ENCODE measurements around the gene PTBP2.

PTBP2 gene, protein sequence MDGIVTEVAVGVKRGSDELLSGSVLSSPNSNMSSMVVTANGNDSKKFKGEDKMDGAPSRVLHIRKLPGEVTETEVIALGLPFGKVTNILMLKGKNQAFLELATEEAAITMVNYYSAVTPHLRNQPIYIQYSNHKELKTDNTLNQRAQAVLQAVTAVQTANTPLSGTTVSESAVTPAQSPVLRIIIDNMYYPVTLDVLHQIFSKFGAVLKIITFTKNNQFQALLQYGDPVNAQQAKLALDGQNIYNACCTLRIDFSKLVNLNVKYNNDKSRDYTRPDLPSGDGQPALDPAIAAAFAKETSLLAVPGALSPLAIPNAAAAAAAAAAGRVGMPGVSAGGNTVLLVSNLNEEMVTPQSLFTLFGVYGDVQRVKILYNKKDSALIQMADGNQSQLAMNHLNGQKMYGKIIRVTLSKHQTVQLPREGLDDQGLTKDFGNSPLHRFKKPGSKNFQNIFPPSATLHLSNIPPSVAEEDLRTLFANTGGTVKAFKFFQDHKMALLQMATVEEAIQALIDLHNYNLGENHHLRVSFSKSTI

DNA sequence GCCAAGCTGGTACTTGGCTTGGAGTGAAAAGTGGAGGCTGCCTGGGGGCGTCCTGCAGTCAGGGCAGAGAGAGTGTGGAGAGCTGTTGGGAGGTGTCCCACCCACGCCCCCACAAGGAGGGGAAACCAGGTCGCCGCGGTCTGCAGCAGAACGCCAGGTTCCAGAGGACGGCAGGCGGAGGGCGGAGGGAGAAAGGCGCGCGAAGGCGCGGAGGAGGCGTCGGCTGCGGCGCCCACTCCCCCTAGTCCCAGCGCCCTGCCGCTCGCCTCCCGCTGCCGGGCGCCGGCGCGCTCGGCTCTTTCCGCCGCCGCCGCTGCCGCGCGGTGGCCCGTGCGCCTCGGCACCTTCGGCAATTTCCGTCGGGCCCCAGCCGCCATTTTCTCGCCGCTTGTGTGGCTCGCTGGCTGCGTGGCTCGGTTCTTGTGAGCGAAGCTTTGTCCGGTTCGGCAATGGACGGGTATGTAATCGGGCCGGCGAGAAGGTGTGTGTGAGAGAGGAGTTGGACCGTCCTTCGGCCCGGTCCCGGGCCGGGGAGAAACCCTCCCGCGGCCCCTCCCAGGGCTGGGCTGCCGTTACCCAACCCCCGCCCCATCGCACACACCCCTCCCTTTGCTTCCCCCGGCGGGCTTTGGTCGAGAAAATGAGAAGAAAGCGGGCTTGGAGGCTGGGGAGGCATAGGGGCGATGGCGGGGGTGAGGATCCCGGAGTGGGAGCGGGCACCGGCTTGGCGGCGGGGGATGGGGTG, at the start of gene PTBP2:
Gene PTBP2 (plus strand): TSS at position 369 of the 745 bp plus-strand sequence. CDS start 81 bp downstream, at position 450.
- peak; percentile 84 for DNase-seq (ENCODE audit: low spot score)

DNA sequence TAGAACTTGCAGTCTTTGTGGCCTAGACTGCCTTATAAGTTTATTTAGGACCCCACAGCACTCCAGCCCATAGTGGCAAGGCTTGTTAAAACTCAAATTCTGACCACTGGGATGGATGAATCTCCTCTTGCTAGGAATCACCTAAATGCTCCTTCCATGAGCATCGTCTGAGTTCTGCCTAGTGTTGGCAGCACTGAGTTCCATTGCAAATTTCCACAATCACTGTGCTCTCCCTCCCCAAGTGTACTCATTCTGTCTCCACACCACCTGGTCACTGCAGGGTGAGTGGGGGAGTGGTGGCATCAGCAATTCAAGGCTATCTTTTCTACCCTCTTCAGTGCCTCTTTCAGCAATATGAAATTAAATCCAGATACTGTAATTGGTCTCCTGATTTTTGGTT, 46.7 kb upstream of the PTBP2 start:
- no peak for DNase-seq (ENCODE audit: low spot score)

DNA sequence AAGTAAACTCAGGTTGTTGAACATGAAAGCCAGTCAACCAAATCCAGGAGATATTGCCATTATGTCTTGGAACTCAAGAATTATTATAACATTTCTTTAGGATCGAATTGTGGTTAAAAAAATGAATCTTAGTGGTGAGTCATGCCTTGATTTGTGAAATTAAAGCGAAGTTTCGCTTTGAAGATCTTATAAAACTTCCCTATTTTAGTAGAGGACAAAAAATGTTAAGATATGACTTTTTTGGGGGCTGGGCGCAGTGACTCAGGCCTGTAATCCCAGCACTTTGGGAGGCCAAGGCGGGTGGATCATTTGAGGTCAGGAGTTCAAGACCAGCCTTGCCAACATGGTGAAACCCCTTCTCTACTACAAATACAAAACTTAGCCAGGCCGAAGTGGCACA, 39.5 kb upstream of the PTBP2 start:
- DNase-seq (ENCODE audit: low spot score): no peak

DNA sequence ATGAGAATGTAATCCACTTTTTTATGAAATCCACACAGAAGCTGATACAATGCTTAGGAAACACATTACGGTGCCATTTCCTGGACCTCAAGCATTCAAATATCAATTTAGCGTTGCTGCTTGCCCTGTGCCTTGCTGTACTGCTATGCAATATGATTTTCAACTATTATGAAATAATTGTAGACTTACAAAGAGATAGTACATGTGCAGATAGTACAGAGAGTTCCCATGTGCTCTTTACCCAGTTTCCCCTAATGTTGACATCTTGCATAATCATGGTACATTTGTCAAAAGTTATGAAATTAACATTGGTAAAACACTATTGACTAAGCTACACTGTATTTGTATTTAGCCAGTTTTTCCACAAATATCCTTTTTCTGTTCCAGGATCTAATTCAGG, 37.7 kb upstream of the PTBP2 start:
- DNase-seq (ENCODE audit: low spot score): no peak

DNA sequence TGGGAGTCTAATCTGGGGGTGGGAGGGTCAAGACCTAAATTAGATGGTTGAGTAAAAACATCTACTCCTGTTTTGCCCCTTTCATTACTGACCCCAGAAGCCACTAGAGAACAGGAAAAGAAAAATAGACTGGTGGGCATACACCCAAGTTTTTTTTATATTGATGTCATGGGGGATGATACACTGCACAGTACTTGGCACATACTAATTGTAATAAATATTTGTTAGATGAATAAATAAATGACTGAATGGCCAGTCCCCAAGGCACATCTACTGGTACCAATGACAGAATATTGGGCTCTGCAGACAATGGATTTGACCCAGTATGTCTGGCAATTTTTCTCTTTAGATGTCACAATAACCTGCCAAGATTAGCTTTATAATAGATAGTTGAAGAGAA, 36.8 kb upstream of the PTBP2 start:
- DNase-seq (ENCODE audit: low spot score): no peak

DNA sequence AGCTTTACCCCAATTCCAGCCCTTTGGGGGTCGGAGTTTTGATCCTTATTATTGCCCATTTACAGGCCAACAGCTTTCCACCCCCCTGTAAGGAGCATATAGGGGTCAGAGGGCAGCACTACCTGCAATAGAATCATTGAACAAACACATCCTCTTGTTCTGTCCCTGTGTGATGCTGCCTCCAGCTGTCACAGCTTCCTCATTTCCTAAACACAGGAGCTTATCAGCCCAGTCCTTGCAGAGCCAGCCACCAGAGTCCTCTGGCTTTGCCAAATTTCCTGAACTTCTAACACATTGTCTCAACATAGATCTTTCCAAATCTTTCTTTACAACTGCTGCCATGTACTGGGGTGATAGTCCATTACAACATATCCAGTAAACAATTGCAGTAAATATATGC, 32.8 kb upstream of the PTBP2 start:
- DNase-seq (ENCODE audit: low spot score): no peak

DNA sequence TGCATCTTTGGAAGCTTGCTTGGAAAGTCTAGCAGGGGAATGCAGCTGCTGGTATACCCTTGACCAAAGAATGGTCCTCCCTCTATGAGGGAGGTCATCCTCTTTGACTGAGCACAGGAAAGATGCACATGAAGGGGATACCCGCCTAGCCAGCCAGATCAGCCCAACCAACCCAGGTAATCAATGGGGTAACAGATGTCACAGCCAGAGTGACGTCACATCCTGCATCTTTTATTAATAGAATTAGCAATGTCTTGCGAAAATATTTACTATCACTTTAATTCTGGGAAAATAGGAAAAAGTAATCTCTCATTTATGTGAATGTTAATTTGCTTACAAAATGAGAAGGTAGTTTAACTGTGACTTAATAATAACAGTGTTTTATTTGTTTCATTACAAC, 25.6 kb upstream of the PTBP2 start:
- DNase-seq (ENCODE audit: low spot score): no peak

DNA sequence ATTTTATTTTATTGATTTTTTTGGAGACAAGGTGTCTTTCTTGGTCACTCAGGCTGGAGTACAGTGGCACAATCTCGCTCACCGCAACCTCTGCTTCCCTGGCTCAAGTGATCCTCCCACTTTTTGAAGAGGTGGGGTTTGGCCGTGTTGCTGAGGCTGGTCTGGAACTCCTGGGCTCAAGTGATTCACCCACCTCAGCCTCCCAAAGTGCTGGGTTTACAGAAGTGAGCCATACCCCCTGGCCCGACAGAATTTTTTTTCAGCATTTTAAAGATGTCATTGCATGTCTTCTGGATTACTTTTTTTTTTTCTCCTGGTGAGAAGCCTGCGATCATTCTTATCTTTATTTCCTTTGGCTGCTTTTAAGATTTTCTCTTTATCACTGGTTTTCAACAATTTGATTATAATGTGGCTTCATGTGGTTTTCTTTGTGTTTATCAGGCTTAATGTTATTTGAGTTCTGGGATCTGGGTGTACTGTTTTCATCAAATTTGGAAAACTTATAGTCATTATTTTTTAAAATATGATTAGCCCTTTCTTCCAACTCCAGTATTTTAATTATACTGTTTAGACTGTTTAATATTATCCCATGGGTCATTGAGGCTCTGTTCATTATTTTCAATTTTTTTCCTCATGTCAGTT, 23.1 kb upstream of the PTBP2 start:
- DNase-seq (ENCODE audit: low spot score): no peak

DNA sequence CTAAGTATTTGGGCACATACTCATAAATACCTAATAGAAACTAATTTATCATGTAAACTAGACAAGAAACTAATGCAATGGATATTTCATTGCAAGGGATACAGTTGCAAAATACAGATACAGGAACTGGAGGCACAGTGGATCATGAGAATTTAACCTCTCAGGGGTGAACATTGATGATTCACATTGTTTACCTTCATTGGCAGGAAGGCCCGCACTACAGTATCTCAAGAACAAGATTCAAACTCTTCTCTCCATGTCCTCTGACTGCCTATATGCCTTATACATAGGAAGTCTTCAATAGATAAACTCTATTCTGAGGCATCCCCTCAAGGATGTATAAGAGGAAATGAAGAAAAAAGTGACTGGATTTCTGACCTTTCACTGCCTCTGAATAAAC, 18.4 kb upstream of the PTBP2 start:
- DNase-seq (ENCODE audit: low spot score): no peak

DNA sequence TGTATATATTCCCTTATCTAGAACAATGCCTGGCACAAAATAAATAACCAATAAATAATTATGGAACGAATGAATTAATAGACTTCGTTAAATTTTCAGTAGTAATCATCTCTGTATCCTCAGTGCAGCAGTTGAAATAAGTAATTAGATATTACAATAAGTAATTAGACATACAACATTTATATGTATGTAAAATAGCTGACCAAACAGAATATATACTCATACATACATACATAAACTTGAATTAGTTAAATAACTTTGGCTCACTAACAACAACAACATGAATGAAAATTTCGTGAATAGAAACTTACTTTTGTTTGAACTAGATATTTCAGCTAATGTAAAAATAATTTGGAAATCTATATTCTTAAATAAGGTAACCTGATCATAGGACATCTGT, 14.6 kb upstream of the PTBP2 start:
- DNase-seq (ENCODE audit: low spot score): no peak

DNA sequence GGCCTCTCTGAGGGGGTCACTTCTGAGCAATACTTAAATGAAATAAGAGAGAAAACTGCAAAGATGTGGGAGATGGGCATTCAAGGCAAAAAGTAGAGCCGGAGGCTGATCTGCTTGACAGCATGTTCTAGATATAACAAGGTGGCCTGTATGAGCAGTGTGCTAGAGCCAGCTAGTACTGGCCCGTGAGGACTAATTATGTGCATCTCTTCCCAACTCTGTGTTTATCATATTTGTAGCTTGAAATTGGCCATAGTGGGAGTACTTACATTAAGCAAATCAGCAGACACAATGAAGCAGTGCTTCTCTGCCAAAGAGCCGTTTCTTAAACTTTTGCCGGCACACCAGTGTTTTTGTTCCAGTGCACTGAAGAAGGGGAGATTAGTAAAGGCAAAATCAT, 13.1 kb upstream of the PTBP2 start:
- no peak for DNase-seq (ENCODE audit: low spot score)

DNA sequence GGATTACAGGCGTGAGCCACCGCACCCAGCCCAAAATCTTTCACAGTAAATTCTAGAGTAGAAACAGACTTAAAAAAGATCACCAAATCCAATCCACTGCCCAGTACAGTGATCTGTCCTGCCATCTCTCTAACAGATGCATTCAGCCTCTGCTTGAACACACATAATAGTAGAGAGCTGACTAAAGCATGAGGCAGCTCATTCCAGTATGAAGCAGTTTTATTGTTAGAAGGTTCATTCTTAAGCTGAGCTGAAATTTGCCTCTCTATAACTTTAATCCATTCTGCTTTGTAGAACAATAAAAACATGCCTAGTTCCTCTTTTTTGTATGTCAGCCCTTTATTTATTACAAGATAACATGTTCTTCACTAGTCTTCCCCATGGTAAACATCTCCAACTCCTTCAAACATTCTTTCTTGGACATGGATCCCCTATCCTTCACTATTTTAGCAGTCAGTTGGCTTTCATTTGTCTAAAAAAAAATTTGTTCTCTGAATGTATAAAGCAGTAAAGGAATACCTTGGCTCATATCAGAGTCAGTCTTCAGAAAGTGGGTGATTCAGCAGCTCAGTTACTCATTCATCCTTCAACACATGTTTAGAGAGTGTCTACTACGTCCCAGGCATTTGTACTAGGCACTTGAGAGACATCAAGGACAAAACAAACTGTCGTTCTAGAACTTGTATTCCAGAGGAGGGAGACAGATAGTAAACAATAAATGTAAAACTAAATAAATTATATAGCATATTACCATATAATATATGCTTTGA, 10.7 kb upstream of the PTBP2 start:
- DNase-seq (ENCODE audit: low spot score): peak; percentile 15

DNA sequence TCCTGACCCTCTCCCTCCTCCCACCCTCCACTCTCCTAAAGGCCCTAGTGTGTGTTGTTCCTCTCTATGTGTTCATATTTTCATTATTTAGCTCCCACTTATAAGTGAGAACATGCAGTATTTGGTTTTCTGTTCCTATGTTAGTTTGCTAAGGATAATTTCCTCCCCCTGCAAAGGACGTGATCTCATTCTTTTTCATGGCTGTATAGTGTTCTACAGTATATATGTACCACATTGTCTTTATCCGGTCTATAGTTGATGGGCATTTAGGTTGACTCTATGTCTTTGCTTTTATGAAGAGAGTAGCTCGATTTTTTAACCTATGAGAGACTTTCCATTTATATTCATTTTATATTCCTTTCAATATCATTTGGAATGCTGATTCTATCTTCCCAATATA, 7.9 kb upstream of the PTBP2 start:
- DNase-seq (ENCODE audit: low spot score): no peak

DNA sequence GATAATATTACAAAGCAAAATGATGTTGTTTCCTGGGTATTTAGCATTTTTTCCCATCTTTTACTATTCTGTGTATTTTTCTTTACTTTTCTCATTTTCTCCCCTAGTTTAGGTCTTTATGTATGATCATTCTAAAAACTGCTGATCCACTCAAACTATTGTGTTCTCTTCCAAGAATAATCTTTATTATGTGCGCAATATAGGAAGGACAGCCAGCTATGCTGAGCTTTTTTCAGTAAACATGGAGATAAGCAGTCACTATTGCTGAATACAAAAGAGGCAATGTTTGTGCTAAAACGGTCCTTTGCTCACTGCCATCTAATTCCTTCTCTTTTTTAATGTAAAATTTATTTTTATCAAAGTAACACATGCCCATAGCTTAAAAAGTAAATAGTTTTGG, 6.7 kb upstream of the PTBP2 start:
- no peak for DNase-seq (ENCODE audit: low spot score)

DNA sequence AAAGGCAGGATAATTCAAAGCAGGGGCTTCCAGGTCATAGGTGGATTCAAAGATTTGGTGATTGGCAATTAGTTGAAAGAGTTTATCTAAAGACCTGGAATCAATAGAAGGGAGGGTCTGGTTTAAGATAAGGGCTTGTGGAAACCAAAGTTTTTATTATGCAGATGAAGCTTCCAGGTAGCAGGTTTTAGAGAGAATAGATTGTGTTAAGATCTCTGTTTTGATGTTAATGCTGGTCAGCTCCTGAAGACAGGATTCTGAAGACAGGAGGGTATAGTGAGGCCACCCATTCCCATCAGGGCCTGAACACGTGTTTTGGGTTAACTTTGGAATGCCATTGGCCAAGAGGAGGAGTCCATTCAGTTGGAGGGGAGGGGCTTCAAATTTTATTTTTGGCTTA, 6.1 kb upstream of the PTBP2 start:
- DNase-seq (ENCODE audit: low spot score): no peak

DNA sequence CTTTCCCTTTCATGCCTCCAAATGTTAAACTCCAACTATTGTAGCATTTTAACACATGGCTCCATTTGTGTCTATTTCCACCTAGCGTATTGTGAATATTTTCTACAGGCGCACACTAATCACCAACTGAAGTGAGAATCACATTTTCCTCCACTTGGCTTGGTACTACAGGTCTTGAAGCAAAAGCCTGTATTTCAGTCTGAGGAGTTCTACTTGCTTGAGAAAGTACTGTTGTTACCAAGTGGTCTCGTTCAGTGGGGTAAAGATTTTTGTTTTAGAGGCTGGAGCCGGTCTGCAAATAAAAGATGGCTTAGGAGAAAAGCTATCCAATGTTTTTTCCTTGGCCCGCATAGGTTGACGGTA, 550 bp upstream of the PTBP2 start:
- DNase-seq (ENCODE audit: low spot score): no peak

DNA sequence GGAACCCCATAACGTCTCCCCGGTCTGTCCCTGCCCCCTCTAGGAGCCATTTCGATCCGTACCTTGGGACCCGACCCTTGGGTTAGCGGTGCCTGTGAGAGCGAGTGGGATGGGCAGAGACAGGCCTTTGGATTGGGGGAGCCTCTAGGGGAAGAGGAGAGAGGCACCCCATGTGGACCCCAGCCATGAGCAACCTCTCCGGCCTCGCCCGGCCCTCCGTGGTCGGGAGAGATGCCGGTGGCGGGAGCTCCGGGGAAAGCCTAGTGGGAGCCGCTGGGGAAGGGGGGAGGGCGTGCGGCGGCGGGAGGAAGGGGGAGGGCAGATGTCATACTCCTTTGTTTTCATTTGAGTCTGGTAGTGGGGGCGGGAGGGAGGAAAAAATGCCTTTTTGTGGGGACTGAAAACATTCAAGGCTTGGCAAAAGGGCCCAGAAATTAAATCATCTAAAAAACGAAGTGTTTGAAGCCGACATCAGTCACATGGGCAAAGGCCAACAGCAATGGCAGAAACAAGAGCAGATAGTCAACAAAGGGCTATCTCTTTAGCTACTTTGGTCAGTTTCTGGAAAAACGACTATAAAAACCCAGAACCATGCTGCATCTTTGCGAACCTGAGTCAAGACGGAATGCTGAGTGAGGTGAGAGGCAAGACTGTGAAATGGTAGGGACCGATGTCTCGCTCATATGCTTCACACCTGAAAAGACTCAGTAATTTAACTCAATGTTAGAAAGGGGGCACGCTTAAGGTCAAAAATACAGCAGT, 758 bp downstream of the PTBP2 start:
- peak; percentile 68 for DNase-seq (ENCODE audit: low spot score)

DNA sequence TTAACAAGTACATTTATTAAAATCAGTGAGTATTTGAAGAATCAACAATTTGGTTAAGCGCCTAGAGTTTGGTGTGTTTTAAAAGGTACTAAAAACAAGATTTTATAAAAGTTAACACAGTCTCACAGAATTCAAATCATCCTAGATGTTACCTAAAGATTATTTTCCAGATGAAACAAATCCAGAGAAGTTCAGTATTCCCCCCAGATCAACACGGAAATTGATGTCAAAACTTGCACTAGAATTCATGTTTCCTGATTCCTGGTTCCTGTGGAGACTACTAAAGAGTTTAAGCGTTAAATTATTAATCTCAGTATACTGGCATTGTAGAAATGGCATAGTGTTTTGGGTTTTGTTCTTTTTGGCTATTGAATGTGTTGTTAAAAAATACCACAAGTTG, 1.4 kb downstream of the PTBP2 start:
- no peak for DNase-seq (ENCODE audit: low spot score)

DNA sequence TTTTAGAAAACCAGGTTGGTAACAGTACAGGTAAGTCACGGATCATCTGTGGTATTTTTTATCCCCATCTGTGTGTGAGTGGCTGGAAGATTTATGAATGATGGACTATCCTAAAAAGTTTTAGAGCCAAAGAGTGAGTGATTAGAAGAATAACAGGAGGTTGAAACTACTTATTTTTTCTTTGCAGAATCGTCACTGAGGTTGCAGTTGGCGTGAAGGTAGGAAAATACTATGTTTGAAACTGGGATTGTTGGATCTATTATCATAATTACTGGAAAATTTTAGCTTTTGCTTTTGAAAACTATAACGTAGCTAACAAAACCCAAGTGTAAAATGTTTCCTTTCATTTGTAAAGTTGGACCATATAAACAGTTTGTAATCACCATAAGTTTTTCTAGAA, 1.8 kb downstream of the PTBP2 start:
- DNase-seq (ENCODE audit: low spot score): no peak

DNA sequence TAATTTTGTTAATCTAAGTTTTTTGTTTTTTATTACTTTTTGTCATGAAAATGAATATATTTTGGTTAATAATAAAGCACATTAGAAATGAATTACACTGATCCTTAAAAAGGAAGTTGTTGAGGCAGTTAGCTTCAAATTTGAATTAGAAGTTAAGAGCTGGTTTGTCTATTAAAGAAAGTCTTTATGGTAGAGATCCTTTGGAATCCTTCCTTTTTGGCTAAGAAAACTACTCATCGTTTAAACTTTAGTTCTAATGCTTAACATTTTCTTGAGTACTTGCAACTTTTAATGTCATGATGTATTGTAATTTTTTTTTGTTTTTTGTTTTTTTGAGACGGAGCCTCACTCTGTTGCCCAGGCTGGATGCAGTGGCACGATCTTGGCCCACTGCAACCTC, 2.4 kb downstream of the PTBP2 start:
- DNase-seq (ENCODE audit: low spot score): no peak

DNA sequence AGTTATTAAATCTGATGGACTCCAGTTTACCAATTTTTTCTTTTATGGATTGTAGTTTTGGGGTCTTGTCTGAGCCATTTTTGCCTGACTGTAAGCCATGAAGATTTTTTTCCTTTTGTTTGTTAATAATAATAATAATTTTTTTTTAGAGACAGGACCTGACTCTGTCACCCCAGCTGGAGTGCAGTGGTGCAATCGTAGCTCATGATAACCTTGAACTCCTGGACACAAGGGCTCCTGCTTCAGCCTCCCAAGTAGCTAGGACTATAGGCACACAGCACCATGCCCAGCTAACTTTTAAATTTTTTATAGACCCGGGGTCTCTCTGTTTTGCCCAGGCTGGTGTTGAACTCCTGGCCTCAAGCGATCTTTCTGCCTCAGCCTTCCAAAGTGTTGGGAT, 6.3 kb downstream of the PTBP2 start:
- DNase-seq (ENCODE audit: low spot score): no peak
